NCI-H1930 (cell line): ENCODE data around the gene GAREM1.
A peak's percentile ranks its signal among the peaks of the same experiment; 100 is the strongest.
"Not testable (repeated sequence)": the region's sequence is repeated elsewhere in the genome, so short reads cannot be mapped to it uniquely, and the experiment has no call there.

Source experiments
- DNase-seq, 2 experiments: peaks; one replicate each; lab custom pipeline; 2025; lab: John Stamatoyannopoulos, UW

Gene GAREM1

DNA sequence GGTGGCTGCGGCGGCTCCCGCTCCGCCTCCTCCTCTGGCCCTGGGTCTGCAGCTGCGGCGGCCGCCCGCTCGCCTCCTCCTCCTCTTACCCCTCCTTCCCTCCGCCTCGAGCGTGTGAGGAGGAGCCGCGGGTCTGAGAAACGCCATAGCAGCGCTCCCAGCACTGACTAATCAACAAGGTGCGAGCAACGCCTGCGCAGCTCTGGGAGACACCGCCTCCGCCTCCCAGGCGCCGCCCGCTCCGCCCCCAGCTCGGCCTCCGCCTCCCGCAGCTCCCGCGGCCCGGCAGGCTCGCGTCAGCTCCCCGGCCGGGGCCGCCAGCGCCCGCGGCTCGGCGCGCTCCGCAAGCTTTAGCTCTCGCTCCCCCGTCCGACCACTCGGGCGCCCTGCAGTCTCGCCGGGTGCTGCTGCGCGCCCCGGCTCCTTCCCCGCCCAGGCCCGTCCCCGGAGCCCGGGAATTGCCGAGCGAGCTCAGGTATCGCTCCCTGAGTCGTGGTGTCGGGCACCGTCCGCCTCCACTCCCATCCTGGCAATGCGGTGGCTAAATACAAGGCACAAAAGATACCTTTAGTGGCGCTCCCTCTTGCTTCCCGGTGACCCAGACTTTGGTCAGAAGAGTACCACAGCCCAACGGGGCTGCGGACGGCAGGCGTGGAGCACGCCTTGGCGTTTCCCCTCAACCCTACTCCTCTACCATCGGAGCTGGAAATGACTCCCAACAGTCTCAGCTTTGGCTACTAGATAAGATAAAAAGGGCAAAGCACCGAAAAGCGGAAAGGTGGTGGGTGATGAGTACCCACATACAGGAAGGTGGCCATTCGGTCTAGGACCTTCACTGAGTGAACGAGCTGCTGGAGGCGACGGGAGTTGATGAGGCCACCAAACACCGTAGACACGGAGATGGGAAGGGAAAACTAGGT lies at the start of gene GAREM1:
TSS of gene GAREM1 (minus strand) at position 169 of the 920 bp plus-strand sequence. CDS start 454 bp downstream, outside the sequence.
- DNase-seq, result peak; percentile 94

DNA sequence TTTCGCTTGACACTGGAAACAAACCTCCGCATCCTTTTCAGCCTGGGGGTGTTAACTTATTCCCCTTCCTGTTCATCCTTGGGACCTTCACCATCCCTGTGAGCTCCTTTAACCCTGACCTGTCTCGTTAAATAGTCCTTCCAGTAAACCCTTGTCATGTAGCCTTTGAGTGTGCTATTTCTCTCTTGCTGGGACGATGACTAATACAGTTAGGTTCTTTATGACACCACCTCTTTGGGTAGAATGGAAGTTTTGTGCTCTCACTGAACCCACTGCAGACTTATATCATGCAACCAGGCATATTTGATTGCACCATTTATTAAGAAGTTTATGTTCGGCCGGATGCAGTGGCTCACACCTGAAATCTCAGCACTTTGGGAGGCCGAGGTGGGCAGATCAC lies 40.5 kb upstream of the GAREM1 start:
- DNase-seq, result no peak

DNA sequence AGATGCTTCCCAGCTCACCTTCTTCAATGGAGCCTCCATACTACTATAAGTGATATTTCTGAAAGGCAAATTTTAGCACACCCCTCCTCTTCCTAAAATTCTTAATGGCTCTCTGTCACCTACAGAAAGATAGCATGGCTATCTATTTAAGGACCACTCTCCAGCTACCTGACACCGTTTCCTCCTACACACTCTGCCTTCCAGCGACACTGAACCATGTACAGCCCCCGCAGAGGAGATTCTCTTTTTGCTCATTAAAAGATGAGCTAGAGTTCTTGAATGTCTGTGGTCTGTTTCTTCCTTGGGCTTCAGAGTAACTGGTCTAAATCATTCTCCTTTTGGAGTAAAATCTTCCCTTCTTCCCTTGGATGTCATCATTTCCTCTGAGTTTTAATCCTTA lies 38.4 kb upstream of the GAREM1 start:
- no peak for DNase-seq

DNA sequence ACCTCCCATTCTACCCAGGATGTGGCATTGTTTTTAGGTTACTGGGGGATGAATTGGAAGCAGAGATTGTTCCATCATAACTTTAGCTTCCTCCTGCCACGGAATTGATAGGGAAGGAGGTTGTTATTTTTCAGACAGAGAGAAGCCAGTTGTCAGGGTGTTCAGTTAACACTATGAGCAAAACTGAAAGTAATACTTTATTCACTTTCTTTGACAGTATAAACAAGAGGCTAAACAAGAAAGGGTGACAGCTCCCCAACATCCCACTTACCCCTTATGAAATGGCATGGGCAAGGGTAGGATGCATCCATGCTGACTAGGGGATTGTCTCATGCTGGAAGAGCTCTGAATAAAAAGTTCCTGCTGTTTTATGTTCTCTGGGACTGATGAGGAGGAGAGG lies 36.4 kb upstream of the GAREM1 start:
- DNase-seq, result no peak

DNA sequence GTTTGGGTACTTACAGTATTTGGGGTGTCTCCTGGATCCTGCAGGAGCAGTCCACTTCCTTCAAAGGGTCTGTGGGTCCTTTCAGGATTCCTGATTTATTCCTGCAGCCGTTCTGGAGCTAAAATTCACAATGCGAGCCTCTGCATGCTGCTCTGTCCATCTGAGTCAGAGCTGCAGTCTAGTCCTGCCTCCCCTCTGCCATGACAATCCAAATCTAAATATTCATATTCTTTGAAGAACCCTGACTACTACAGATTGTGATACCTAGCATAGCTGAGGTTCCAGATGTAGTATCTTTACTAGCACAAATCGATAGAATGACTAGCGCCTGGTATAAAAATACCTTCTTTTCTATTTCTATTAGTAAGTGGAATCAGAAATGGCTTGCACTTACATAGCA lies 31.3 kb upstream of the GAREM1 start:
- no peak for DNase-seq

DNA sequence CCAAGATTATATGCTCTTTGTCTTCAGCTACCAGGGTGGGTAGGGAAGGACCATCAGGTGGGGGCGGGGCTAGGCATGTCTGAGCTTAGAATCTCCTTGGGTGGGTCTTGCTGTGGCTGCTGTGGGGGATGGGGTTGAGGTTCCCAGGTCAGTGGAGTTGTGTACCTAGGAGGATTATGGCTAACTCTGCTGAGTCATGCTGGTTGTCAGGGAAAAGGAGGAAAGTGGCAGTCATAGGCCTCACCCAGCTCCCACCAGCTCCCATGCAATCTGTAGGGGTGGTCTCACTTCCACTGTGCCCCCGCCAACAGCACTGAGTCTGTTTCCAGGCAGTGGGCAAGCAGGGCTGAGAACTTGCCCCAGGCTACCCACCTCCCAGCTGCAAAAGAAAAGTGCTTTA lies 30.6 kb upstream of the GAREM1 start:
- DNase-seq, result not testable (repeated sequence)

DNA sequence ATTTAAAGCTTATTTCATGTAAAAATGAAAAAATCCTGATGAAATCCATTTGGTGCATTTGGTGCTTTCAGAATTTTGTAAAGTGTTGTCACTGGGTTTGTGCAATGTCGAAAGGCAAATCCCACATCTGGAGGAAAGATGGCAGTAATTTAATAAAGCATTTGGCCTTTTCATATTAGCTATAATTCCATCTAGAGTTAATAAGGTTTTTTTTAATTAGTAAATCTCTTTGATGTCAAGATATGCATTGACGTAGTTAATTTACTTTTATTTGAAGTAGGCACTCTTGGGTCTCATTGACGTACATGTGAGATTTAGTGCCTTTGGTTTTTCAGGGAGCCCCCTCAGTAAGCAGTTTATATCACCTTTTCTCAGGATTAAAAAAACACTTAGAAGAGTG lies 12.3 kb upstream of the GAREM1 start:
- no peak for DNase-seq

DNA sequence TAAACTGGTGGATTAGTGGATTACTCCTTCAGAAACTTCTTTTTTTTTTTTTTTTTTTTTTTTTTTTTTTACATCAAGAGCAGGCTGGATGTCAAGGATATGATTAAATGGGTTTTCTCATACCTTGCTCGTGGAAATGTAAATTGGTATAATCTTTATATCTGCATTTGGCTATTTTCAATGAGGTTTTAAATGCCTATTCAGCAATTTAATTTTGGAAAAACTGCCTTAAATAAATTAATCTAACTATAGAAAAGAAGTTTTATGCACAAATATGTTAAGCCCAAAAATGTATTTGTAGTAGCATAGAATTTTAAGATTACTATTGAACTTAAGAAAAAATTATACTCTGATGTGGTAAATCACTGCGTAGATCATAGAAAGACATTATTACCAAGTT lies 11.4 kb upstream of the GAREM1 start:
- no peak for DNase-seq

DNA sequence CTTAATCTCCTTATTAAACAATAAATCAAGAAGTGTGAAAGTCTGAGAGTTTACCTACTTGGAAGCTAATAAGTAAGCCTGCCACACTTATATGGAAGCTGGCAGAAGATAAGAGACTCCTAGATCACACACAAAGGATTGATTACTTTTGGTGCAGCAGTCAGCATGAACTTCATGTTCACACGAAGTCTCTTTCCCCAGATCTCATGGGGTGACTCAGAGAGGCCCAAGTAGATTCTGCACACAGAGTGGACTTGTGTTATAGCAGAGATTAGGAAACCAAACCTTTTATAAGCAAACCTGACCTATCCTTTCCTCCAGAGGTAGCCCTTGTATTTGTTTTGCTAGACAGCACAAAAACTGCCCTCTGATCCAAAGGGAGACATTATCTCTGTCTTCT lies 9.9 kb upstream of the GAREM1 start:
- DNase-seq, result no peak

DNA sequence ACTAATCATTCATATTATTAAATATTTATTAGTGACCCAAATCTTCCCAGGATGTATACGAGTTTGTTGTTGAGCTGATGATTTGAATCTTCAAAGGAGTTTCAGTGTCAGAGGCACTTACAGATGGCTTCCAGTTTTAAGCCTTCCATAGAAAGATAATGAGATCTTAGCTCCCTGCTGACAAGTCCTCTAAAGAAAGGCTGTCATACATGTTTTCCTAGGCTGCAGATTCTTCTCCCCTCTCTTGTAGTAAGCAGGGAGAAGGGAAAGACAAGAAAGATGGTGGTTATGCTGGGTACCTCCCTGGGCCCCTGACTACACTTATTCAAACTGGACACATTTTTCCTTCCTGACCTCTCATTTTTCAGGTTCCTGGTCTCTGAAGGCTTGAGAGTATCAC lies 8.1 kb upstream of the GAREM1 start:
- no peak for DNase-seq

DNA sequence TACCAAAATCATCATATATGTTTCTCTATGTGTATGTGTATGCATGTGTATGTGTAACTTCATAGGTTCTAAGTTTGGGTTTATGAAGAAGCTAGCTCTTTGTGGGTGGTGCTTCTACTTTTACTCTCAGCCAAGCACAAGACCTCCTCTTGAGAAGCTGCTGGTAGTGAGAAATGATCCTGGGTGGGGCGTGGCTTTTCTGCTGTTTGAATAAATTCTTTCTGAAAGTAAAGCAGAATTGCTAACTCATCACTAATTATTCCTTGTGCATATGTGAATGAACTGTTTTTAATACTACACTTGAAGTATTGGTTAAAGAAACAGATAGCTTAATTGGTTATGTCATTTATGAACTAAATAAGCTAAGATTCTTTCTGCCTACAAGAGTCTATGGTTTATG lies 7.6 kb upstream of the GAREM1 start:
- DNase-seq, result no peak

DNA sequence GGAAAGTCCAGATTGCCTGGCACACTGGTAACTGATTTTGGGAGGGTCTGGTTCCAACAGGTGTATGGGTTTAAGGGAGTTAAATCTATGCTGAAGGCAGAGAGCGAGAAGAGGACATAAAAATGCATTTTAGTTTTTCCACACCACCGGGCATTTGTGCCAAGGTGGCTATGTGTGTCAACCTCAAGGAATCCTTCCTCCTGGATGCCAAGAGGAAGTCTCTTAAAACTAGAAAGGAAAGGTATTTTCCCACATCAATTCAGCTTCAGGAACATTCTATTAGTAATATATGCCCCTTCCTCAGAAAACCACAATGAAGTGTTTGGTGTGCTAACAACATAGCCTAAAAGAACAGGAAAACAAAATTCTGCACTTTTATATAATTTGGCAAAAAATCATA lies 5.4 kb upstream of the GAREM1 start:
- DNase-seq, result no peak

DNA sequence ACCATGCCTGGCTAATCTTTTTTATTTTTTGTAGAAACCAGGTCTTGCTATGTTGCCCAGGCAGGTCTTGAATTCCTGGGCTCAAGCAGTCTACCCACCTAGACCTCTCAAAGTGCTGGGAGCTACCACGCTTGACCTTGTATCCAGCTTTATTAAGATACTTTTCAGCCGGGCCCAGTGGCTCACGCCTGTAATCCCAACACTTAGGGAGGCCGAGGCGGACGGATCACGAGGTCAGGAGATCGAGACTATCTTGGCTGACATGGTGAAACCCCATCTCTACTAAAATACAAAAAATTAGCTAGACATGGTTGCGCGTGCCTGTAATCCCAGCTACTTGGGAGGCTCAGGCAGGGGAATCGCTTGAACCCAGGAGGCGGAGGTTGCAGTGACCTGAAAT lies 4.4 kb upstream of the GAREM1 start:
- not testable (repeated sequence) for DNase-seq

DNA sequence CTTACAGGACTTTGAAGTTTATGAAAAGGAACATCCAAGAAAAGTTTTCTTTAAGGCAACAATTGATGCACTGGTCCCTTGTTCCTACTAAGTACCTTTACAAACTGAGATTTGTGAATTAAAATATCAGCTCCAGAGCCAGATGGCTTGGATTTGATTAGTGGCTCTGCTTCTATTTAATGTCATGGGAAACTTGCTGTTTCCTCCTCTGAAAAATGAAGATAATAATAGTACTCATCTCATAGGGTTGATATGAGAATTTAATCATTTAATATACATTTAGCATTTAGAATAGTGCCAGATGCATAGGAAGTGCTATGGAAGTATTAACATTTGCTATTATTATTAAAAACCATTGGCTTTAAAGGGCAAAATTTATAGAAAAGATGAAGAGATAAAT lies 2.6 kb upstream of the GAREM1 start:
- no peak for DNase-seq

DNA sequence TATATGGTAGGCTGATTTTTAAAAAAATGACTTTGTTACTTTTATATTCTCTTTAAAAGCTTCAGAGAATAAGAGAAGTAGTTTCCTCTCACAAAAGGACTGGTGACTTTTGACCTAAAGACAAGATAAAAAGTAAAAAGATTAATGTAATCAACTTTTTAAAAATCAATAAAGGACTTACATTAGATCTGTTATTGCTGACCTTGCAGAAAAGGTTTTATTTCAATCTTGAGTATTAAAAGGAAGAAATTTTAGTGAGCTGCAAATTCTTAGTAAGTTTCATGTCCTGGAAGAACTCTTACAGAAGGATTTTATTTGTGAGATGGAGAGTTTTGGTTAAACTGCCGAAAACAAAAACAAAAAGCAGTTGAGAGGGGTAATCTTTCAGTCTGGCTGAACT lies 2.2 kb upstream of the GAREM1 start:
- no peak for DNase-seq

DNA sequence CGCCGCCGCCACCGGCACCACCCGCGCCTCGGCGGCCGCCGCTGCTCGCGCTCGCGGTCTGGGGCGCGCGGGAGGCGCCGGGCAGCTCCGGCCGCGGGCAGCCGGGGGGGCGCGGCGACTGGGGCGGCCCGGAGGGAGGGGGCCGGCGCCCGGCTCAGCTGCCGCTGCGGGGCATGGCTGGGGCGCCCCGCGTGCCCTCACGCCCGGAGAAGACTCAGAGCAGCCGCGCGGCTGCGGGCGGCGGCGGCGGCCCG lies 295 bp downstream of the GAREM1 start:
- no peak for DNase-seq

DNA sequence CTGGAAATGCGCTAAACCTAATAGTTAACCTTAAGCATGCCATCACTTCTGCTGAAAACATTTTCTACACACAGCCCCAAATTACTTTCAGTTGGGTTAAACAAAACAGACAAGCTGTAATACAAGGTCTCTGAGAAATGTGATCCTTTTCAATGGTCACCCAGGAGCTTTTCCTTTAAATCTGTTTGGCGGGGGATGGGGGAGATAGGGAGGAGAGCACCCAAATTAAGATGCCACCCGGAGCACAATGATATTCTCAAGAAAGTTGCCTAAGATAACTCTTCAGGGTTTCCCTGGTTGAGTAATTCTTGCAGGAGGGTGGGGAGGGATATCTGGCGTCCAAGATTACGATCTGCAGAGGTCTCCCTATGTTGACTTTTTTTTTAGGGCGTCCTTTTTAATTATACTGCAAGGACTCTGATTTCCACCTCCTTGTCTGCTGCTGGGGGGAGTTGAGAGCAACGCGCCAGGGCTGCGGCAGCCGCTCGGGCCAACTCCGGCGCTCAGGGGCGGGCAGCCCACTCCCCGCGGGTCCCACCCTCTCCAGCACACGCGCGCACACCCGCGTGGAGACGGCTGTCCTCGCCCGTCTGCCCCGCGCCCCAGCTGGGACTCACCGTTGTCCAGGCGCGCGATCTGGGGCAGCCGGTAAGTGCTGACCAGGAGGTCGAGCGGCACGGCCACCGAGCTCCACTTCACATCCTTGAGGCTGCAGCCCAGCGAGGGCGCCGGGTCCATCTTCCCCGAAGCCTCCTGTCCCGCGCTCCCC lies 807 bp downstream of the GAREM1 start:
- DNase-seq, result no peak

DNA sequence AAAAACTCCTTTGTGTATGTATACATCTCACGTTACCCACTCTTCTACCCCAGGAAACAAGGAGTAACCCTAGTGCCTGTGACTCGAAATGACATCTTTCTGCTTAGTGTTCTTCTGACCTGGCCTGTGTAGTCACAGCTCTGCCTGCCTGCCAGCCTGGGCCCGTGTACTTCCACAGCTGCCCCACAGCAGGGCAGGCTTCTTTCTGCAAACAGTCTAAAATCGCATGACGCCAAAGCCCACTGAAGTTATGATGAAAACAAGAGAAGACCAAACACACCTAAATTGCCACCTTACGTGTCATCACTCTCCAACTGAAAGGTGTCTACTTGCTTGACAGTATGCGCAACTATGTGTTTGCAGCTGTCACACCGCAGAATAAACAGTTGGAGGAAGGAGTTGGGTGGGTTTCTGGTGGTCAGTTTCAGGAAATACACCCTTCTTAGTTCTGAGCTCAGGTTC lies 1.5 kb downstream of the GAREM1 start:
- no peak for DNase-seq

DNA sequence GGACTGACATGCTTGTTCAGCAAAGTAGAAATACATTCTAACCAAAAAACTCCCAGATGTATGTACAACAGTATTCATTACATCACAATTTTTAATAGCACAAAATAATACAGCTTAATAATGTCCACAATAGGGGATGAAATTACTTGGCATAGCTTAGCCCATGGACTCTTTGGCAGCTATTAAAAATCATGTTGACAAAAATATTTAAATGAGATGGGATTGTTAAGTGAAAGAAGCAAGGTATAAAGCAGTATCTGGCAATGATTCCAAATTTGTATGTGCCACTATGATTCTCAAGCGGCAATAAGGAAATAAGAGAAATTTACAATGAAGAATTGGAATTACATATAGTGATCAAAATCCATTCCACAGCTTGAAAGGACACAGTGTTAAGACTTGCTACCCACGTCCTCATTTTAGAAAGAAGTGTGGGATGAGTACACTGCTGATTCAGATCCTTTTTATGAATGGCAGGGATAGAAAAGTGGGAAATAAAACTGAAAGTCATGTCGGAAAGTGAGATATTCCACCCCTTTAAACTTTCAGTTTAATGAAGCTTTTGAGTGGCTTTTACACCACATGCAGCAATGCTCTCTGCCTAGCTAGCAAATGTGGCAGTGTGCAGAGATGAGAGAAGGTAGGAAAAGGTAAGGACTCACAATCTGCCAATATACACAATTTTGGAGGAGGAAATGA lies 2.4 kb downstream of the GAREM1 start:
- no peak for DNase-seq

DNA sequence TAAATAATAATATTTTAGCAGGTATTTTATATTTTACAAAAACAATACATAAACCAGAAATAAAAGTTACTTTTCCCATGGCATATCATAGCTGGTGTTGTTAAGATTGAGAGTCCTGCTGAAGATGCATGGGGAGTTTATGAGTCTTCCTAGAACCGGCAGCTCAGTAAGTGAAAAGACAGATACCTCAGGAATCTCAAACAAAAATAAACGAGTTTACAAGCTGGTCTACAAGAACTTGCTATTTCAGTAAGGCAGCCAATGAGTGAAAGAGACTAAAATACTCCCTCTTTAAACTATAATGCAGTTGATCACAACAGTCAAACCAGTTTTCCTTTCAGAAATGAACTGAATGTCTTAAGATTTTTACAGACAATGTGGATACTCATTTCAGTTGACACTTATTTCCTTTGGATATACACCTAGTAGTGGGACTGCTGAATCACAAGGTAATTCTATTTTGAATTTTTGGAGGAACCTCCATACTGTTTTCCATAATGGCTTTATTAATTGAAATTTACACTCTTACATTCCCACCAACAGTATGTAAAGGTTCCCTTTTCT lies 8.9 kb downstream of the GAREM1 start:
- DNase-seq, result no peak

DNA sequence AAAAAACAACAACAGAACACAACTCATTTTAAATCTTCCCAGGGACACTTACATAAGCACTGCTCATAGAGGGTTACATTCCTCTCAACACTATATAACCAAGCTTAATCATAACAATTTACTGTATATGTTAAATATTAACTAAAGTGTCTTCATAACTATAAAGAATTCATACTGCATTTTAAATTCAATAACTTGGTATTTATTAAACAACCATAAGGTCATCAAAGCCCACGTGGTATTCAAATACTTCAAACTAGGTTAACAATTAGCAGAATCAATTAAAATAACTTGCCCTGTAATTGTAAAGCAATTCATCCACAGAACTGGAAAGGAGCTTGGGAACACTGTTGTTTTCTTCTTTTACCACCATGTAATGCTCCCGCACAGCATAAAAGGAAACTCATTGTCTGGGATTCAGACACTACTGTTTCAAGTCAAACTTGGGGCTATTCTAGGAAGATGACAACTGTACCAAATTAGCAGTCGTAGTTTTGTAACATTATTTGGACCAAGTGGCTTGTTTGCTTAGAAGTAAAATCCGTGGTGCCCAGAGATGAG lies 10.4 kb downstream of the GAREM1 start:
- no peak for DNase-seq
